Islet precursor cell (in vitro differentiated cells): ENCODE results near the gene DHRS7B.

Experiments used
- DNase-seq: peaks from one replicate; pipeline ENCODE4 v3.0.0-alpha.2; 2018

DHRS7B gene

GRCh38 chr17:21160401-21160800 lies 33.6 kb downstream of the DHRS7B start:
- no peak for DNase-seq

- DNase-seq: no peak
Measured at GRCh38 chr17:21161498-21162393, 35.0 kb downstream of the DHRS7B start.

GRCh38 chr17:21162394-21162775 lies 35.6 kb downstream of the DHRS7B start:
- DNase-seq: no peak

- no peak for DNase-seq
Measured at GRCh38 chr17:21163101-21163500, 36.3 kb downstream of the DHRS7B start.

- DNase-seq: no peak
Measured at GRCh38 chr17:21164216-21164615, 37.5 kb downstream of the DHRS7B start.

GRCh38 chr17:21164620-21165019 lies 37.9 kb downstream of the DHRS7B start:
- no peak for DNase-seq

- no peak for DNase-seq
Measured at GRCh38 chr17:21165922-21166594, 39.3 kb downstream of the DHRS7B start.

GRCh38 chr17:21166595-21167210 lies 39.9 kb downstream of the DHRS7B start:
- DNase-seq: no peak

GRCh38 chr17:21167303-21167702 lies 40.5 kb downstream of the DHRS7B start:
- DNase-seq: no peak

GRCh38 chr17:21168555-21168865 lies 41.7 kb downstream of the DHRS7B start:
- DNase-seq: no peak

GRCh38 chr17:21169496-21169895 lies 42.7 kb downstream of the DHRS7B start:
- no peak for DNase-seq

GRCh38 chr17:21170809-21171208 lies 44.0 kb downstream of the DHRS7B start:
- no peak for DNase-seq

GRCh38 chr17:21171309-21171922 lies 44.7 kb downstream of the DHRS7B start:
- DNase-seq: no peak

- DNase-seq: no peak
Measured at GRCh38 chr17:21171970-21172510, 45.3 kb downstream of the DHRS7B start.

- no peak for DNase-seq
Measured at GRCh38 chr17:21172846-21173245, 46.1 kb downstream of the DHRS7B start.

- DNase-seq: no peak
Measured at GRCh38 chr17:21173543-21173942, 46.8 kb downstream of the DHRS7B start.

GRCh38 chr17:21174186-21174585 lies 47.4 kb downstream of the DHRS7B start:
- no peak for DNase-seq

- DNase-seq: peak; percentile 48
Measured at GRCh38 chr17:21174713-21175112, 47.9 kb downstream of the DHRS7B start.

- peak; percentile 40 for DNase-seq
Measured at GRCh38 chr17:21176773-21177395, 50.1 kb downstream of the DHRS7B start.

GRCh38 chr17:21177401-21177800 lies 50.6 kb downstream of the DHRS7B start:
- no peak for DNase-seq

GRCh38 chr17:21177854-21178600 lies 51.3 kb downstream of the DHRS7B start:
- DNase-seq: peak; percentile 50

- no peak for DNase-seq
Measured at GRCh38 chr17:21183468-21183867, 56.7 kb downstream of the DHRS7B start.
